ENCODE measurements around the gene ROR2. TPM values are rescaled to one million over a fixed set of nuclear protein-coding genes. Genes with fewer than 3 reads are reported as not detected.

The ROR2 gene
- polyA plus RNA-seq, 4 donors: 0.54 to 5.6 (median 3.2) TPM; not detected in 1

DNA sequence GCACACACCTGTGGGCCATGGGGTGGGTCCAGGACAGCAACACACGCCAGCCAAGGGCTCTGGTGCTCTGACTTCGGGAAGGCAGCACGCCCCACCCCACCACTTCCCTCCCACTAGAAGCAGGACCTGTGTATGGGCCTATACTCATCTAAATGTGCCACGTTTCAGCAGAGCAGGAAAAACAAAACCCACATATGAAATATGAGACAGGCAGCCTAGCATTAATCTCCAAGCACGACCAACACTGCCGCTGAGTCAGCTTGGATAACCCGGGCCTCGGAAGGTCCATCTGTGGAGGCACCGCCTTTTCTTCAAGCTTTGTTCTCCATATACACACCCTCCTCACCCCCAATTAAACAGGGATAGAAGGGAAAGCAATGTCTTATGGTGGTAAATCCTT is 203.1 kb downstream of the ROR2 start:
- Histone ChIP-seq H3K36me3 (ENCODE audit: control insufficient read depth in 3 of 3, insufficient read depth in 2 of 3, low read depth in 1 of 3, low read length in 3 of 3) (peaks cover 0 to 2% (median 0%) of the 10 kb centered on the region in 3 donors), H3K9me3 (ENCODE audit: control insufficient read depth in 2 of 2, insufficient read depth in 1 of 2, low read depth in 1 of 2, low read length in 1 of 2) (peaks cover 0 to 2% of the 10 kb centered on the region in 2 donors), H3K4me3 (ENCODE audit: low read depth in 1 of 3, low read length in 3 of 3) (no peak overlapping the region), H3K27ac (ENCODE audit: low read depth in 1 of 3, low read length in 2 of 3) (no peak overlapping the region), H3K4me1 (ENCODE audit: control insufficient read depth in 3 of 3, insufficient read depth in 2 of 3, low read depth in 1 of 3, low read length in 2 of 3) (no peaks in the 10 kb centered on the region), H3K27me3 (ENCODE audit: control insufficient read depth in 3 of 3, insufficient read depth in 3 of 3, low read length in 3 of 3) (no peaks in the 10 kb centered on the region)
- WGBS, 3 donors: 69 to 77% (median 75%) methylated on average over 9 of the region's 9 CpGs
- DNase-seq (no peak), FAIRE-seq (no peak)

DNA sequence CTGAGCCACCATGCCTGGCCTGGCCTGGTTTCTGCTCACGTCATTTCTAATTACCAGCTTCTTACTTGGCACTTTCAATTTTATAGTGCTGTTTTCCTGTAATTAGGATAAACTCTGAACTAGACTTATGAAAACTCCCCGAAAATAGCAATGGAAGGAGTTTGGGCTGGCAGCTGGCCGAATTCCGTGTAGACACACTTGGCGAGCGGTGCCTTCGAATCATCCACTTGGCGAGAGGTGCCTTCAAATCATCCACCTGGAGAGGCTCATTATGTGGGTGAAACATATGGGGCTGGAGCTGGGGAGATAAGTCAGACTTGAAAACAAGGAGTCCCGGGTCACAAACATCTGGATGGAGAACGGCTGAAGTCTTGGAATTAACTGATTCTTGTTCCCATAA is 203.7 kb downstream of the ROR2 start:
- no peak for FAIRE-seq
- Histone ChIP-seq H3K27me3 (ENCODE audit: control insufficient read depth in 3 of 3, insufficient read depth in 3 of 3, low read length in 3 of 3) (no peaks in the 10 kb centered on the region), H3K4me1 (ENCODE audit: control insufficient read depth in 3 of 3, insufficient read depth in 2 of 3, low read depth in 1 of 3, low read length in 2 of 3) (no peaks in the 10 kb centered on the region), H3K27ac (ENCODE audit: low read depth in 1 of 3, low read length in 2 of 3) (no peak overlapping the region), H3K4me3 (ENCODE audit: low read depth in 1 of 3, low read length in 3 of 3) (no peak overlapping the region), H3K9me3 (ENCODE audit: control insufficient read depth in 2 of 2, insufficient read depth in 1 of 2, low read depth in 1 of 2, low read length in 1 of 2) (peaks cover 0 to 2% of the 10 kb centered on the region in 2 donors), H3K36me3 (ENCODE audit: control insufficient read depth in 3 of 3, insufficient read depth in 2 of 3, low read depth in 1 of 3, low read length in 3 of 3) (peaks cover 0 to 2% (median 0%) of the 10 kb centered on the region in 3 donors)
- 83 to 91% (median 85%) methylated on average over 10 of the region's 10 CpGs for WGBS, 3 donors
- DNase-seq: no peak

GRCh38 chr9:91744114-91744513 is 205.9 kb downstream of the ROR2 start:
- Histone ChIP-seq H3K4me1 (ENCODE audit: control insufficient read depth in 3 of 3, insufficient read depth in 2 of 3, low read depth in 1 of 3, low read length in 2 of 3) (no peaks in the 10 kb centered on the region), H3K36me3 (ENCODE audit: control insufficient read depth in 3 of 3, insufficient read depth in 2 of 3, low read depth in 1 of 3, low read length in 3 of 3) (peaks cover 0 to 4% (median 0%) of the 10 kb centered on the region in 3 donors), H3K27ac (ENCODE audit: low read depth in 1 of 3, low read length in 2 of 3) (no peak overlapping the region), H3K27me3 (ENCODE audit: control insufficient read depth in 3 of 3, insufficient read depth in 3 of 3, low read length in 3 of 3) (no peaks in the 10 kb centered on the region), H3K9me3 (ENCODE audit: control insufficient read depth in 2 of 2, insufficient read depth in 1 of 2, low read depth in 1 of 2, low read length in 1 of 2) (peaks cover 0 to 2% of the 10 kb centered on the region in 2 donors), H3K4me3 (ENCODE audit: low read depth in 1 of 3, low read length in 3 of 3) (no peak overlapping the region)
- FAIRE-seq (no peak), DNase-seq (no peak)
- WGBS, 3 donors: 85 to 88% (median 87%) methylated on average over 7 of the region's 7 CpGs

GRCh38 chr9:91741522-91741921 is 208.5 kb downstream of the ROR2 start:
- DNase-seq: no peak
- Histone ChIP-seq H3K4me3 (ENCODE audit: low read depth in 1 of 3, low read length in 3 of 3) (no peak overlapping the region), H3K9me3 (ENCODE audit: control insufficient read depth in 2 of 2, insufficient read depth in 1 of 2, low read depth in 1 of 2, low read length in 1 of 2) (no peaks in the 10 kb centered on the region), H3K27me3 (ENCODE audit: control insufficient read depth in 3 of 3, insufficient read depth in 3 of 3, low read length in 3 of 3) (no peaks in the 10 kb centered on the region), H3K27ac (ENCODE audit: low read depth in 1 of 3, low read length in 2 of 3) (no peak overlapping the region), H3K4me1 (ENCODE audit: control insufficient read depth in 3 of 3, insufficient read depth in 2 of 3, low read depth in 1 of 3, low read length in 2 of 3) (no peaks in the 10 kb centered on the region), H3K36me3 (ENCODE audit: control insufficient read depth in 3 of 3, insufficient read depth in 2 of 3, low read depth in 1 of 3, low read length in 3 of 3) (peaks cover 0 to 13% (median 0%) of the 10 kb centered on the region in 3 donors)
- FAIRE-seq: no peak

GRCh38 chr9:91740701-91741100 is 209.3 kb downstream of the ROR2 start:
- Histone ChIP-seq H3K27ac (ENCODE audit: low read depth in 1 of 3, low read length in 2 of 3) (no peak overlapping the region), H3K27me3 (ENCODE audit: control insufficient read depth in 3 of 3, insufficient read depth in 3 of 3, low read length in 3 of 3) (no peaks in the 10 kb centered on the region), H3K4me1 (ENCODE audit: control insufficient read depth in 3 of 3, insufficient read depth in 2 of 3, low read depth in 1 of 3, low read length in 2 of 3) (no peaks in the 10 kb centered on the region), H3K9me3 (ENCODE audit: control insufficient read depth in 2 of 2, insufficient read depth in 1 of 2, low read depth in 1 of 2, low read length in 1 of 2) (no peaks in the 10 kb centered on the region), H3K36me3 (ENCODE audit: control insufficient read depth in 3 of 3, insufficient read depth in 2 of 3, low read depth in 1 of 3, low read length in 3 of 3) (peaks cover 0 to 17% (median 0%) of the 10 kb centered on the region in 3 donors), H3K4me3 (ENCODE audit: low read depth in 1 of 3, low read length in 3 of 3) (no peak overlapping the region)
- DNase-seq: peak in 1 of 2 donors; percentile 27
- 56 to 63% (median 59%) methylated on average over 10 of the region's 10 CpGs for WGBS, 3 donors
- FAIRE-seq: no peak

GRCh38 chr9:91736898-91737601 is 213.0 kb downstream of the ROR2 start:
- DNase-seq (no peak), FAIRE-seq (no peak)
- H3K4me1 ChIP-seq (ENCODE audit: control insufficient read depth in 3 of 3, insufficient read depth in 2 of 3, low read depth in 1 of 3, low read length in 2 of 3): no peaks in the 10 kb centered on the region
- 78 to 87% (median 79%) methylated on average over 16 of the region's 16 CpGs for WGBS, 3 donors
- H3K27me3 ChIP-seq (ENCODE audit: control insufficient read depth in 3 of 3, insufficient read depth in 3 of 3, low read length in 3 of 3): no peaks in the 10 kb centered on the region
- no peak overlapping the region for H3K4me3 ChIP-seq (ENCODE audit: low read depth in 1 of 3, low read length in 3 of 3)
- H3K36me3 ChIP-seq (ENCODE audit: control insufficient read depth in 3 of 3, insufficient read depth in 2 of 3, low read depth in 1 of 3, low read length in 3 of 3): peaks cover 0 to 41% (median 0%) of the 10 kb centered on the region in 3 donors
- H3K9me3 ChIP-seq (ENCODE audit: control insufficient read depth in 2 of 2, insufficient read depth in 1 of 2, low read depth in 1 of 2, low read length in 1 of 2): no peaks in the 10 kb centered on the region
- H3K27ac ChIP-seq (ENCODE audit: low read depth in 1 of 3, low read length in 2 of 3): no peak overlapping the region

DNA sequence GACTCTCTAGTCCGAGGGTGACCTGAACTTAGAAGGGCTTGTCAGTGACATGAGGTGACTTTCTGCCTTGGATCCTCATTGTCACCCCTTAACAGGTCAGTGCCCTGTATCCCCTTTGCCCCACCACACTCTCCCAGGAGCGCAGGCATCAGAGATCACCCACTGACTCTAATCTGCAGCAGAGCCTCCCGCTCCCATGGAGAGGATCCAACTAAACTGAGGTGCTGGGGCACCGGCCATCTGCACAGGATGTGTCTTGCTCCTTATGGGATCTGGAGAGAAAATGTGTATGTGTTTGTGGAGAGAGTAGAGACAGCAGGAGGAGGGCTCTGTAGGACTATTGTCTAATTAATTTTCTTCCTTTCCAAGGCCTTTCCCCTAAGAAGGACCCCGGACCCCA is 213.7 kb downstream of the ROR2 start:
- H3K27me3 ChIP-seq (ENCODE audit: control insufficient read depth in 3 of 3, insufficient read depth in 3 of 3, low read length in 3 of 3): no peaks in the 10 kb centered on the region

GRCh38 chr9:91735049-91735448 is 215.0 kb downstream of the ROR2 start:
- no peaks in the 10 kb centered on the region for H3K27me3 ChIP-seq (ENCODE audit: control insufficient read depth in 3 of 3, insufficient read depth in 3 of 3, low read length in 3 of 3)
- no peak overlapping the region for H3K27ac ChIP-seq (ENCODE audit: low read depth in 1 of 3, low read length in 2 of 3)
- H3K36me3 ChIP-seq (ENCODE audit: control insufficient read depth in 3 of 3, insufficient read depth in 2 of 3, low read depth in 1 of 3, low read length in 3 of 3): peaks cover 0 to 59% (median 0%) of the 10 kb centered on the region in 3 donors
- no peaks in the 10 kb centered on the region for H3K9me3 ChIP-seq (ENCODE audit: control insufficient read depth in 2 of 2, insufficient read depth in 1 of 2, low read depth in 1 of 2, low read length in 1 of 2)
- WGBS, 3 donors: 72 to 87% (median 82%) methylated on average over 1 of the region's 1 CpG
- H3K4me1 ChIP-seq (ENCODE audit: control insufficient read depth in 3 of 3, insufficient read depth in 2 of 3, low read depth in 1 of 3, low read length in 2 of 3): no peaks in the 10 kb centered on the region
- no peak overlapping the region for H3K4me3 ChIP-seq (ENCODE audit: low read depth in 1 of 3, low read length in 3 of 3)
- no peak for FAIRE-seq
- DNase-seq: no peak

More for the DNA sequence above, 213.7 kb downstream of the ROR2 start:
- H3K4me3 ChIP-seq (ENCODE audit: low read depth in 1 of 3, low read length in 3 of 3): no peak overlapping the region
- peaks cover 0 to 49% (median 0%) of the 10 kb centered on the region in 3 donors for H3K36me3 ChIP-seq (ENCODE audit: control insufficient read depth in 3 of 3, insufficient read depth in 2 of 3, low read depth in 1 of 3, low read length in 3 of 3)
- FAIRE-seq (no peak), DNase-seq (no peak)
- no peaks in the 10 kb centered on the region for H3K4me1 ChIP-seq (ENCODE audit: control insufficient read depth in 3 of 3, insufficient read depth in 2 of 3, low read depth in 1 of 3, low read length in 2 of 3)
- H3K27ac ChIP-seq (ENCODE audit: low read depth in 1 of 3, low read length in 2 of 3): no peak overlapping the region
- no peaks in the 10 kb centered on the region for H3K9me3 ChIP-seq (ENCODE audit: control insufficient read depth in 2 of 2, insufficient read depth in 1 of 2, low read depth in 1 of 2, low read length in 1 of 2)
- 81 to 93% (median 81%) methylated on average over 5 of the region's 5 CpGs for WGBS, 3 donors

Data from small intestine (tissue), 7 donors.